Measurements from ENCODE around the gene CCDC15.
"Not testable (repeated sequence)": the region's sequence is repeated elsewhere in the genome, so short reads cannot be mapped to it uniquely, and the experiment has no call there.

The CCDC15 gene

DNA sequence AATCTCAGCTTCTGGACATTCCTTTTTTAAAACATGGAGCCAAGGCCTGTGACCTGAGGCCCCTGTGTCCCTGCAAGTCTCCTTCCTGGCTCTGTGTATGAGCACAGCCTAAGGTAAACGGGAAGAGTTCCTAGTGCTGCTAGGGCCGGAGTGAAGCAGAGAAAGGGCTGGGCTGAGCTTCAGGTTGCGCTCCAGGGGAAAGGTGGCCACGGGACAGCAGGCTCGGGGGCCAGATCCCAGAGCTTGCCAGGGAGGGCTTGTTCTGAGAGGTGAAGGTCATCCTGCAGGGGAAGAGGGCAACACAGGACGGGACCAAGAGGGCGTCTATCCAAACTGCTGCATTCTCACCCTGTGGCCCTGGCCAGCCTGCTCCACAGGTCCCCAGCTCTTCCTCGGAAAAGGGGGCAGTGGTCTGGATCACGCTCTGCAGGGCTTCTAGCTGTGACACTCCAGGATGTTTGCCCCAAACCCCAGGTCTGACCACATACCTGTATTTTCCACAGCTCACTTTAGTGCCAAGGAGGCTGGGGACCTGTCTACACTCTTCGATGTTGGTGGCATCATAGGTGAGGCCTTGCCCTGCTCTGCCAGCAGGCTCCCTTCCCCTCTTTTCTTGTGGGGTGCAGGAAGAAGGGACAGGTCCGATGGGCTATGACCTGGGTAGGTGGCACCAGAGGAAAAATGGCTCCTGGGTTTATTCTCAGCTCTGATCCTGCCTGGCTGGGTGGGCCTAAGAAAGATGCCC is 129.5 kb downstream of the CCDC15 start:
- no peak for DNase-seq

DNA sequence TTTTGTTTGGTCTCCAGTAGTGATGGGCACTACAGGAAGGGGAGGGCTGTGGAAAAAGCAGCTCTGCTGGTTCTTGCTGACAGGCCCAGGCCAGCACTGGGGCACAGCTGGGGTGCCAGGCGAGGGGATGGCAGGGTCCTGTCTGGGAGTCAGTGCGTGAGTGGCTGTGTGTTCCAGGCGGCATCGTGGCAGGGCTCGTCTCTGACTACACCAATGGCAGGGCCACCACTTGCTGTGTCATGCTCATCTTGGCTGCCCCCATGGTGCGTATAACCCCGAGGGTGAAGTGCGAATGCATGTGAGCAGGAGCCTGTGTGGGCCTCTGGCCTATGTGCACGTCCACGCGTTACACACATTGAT is 130.0 kb downstream of the CCDC15 start:
- DNase-seq, result no peak

DNA sequence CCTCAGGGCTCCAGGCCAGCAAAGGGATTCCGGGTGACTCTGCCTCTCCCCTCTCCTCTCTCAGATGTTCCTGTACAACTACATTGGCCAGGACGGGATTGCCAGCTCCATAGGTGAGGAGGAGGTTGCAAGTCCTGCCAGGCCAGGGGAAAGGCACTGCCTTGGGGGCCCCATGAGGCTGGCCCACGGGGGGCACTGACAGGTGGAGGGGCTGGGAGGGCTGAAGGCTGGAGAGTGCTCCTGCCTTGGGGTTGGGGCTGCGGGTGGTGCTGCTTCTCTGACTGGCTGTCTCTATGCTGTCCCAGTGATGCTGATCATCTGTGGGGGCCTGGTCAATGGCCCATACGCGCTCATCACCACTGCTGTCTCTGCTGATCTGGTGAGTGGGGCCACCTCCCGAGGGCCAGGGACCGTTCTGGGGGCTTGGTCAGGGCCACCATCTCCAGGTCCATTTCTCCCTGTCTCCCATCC is 130.8 kb downstream of the CCDC15 start:
- DNase-seq, result no peak

DNA sequence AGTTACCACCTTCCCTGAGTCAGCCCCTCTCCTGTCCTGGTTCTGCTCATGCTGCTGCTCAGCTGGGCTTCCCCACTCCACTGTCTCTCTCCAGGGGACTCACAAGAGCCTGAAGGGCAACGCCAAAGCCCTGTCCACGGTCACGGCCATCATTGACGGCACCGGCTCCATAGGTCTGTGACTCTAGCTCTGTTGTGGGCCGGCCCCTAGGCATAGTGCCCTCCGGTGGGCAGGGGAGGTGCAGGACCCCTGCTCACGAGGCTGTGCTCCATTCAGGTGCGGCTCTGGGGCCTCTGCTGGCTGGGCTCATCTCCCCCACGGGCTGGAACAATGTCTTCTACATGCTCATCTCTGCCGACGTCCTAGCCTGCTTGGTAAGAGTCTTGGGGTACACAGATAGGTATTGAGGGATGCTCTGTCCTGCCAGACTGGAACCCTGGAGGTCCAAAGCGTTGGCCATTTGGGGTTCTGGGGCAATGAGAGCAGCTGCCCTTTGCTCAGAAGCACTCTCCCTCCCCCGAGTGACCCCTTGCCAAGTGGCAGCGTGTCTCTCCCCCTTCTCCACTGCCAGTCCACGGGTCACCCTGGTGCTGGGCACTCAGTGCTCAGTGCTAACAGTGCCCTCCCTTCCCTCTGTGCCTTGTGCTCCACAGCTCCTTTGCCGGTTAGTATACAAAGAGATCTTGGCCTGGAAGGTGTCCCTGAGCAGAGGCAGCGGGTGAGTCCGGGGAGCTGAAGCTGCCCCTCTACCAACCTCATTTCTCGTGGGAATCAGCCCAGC is 131.5 kb downstream of the CCDC15 start:
- DNase-seq, result no peak

- no peak for DNase-seq
Observed at GRCh38 chr11:125086633-125087296, 132.8 kb downstream of the CCDC15 start.

GRCh38 chr11:125088123-125088522 is 134.1 kb downstream of the CCDC15 start:
- DNase-seq, result no peak

DNA sequence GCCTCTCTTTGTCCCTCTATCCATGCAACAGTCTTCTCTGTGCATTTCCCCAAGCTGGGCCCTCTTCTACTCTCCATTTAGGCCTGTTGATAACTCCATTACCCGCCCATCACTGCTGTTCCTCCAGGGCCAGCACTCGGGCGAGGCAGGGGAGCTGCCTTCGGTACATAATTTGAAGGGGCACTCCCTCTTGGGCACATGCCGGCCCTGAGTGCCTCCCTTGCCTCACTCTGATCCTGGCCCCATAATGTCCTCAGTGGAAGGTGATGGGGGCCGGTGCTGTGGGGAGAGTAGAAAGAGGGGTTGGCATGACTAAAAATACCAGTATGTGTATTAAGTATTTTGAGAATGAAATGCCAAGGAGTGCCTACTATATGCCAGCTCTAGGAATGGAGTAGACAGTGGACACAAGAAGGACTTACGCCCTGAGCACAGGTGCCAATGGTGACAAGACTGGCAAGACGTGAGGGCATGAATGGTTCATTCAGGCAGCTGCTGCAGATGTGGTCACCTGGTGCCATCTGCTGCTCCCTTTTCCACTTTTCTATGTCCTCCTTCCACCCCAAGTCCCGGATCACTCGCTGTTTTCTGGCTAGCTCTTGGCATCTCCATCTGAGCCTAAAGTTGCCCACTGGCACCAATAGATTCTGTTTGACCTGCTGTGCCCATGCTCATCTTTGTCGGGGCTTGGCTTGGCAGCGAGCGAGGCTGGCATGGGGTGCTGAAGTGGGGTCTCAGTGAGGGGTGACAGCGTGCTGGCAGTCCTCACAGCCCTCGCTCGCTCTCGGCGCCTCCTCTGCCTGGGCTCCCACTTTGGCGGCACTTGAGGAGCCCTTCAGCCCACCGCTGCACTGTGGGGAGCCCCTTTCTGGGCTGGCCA is 134.8 kb downstream of the CCDC15 start:
- no peak for DNase-seq

DNA sequence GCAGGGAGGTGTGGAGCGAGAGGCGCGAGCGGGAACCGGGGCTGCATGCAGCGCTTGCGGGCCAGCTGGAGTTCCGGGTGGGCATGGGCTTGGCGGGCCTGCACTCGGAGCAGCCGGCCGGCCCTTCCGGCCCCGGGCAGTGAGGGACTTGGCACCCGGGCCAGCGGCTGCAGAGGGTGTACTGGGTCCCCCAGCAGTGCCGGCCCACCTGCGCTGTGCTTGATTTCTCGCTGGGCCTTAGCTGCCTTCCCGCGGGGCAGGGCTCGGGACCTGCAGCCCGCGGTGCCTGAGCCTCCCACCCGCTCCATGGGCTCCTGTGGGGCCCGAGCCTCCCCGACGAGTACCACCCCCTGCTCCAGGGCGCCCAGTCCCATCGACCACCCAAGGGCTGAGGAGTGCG is 135.5 kb downstream of the CCDC15 start:
- not testable (repeated sequence) for DNase-seq

DNA sequence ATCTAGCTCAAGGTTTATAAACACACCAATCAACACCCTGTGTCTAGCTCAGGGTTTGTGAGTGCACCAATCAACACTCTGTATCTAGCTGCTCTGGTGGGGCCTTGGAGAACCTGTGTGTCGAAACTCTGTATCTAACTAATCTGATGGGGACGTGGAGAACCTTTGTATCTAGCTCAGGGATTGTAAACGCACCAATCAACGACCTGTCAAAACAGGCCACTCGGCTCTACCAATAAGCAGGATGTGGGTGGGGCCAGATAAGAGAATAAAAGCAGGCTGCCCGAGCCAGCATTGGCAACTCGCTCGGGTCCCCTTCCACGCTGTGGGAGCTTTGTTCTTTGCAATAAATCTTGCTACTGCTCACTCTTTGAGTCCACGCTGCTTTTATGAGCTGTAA is 136.1 kb downstream of the CCDC15 start:
- not testable (repeated sequence) for DNase-seq

- DNase-seq, result no peak
Observed at GRCh38 chr11:125090816-125091215, 136.8 kb downstream of the CCDC15 start.
